ENCODE results near the gene IZUMO2. TPM values are rescaled to one million over a fixed set of nuclear protein-coding genes. Genes with fewer than 3 reads are reported as not detected.

The IZUMO2 gene
- not detected for total RNA-seq

- Histone ChIP-seq H3K27ac (no peak within 1 kb of the TSS), H3K4me3 (no peak within 1 kb of the TSS), H3K4me1 (replicated peaks in 1 of 2) (no peaks in the 10 kb centered on the region)
- in situ Hi-C loops (cut with MboI; ENCODE audit: low pct_unique_long_range_greater_than_20kb in 2 of 9, low sequenced_read_pairs in 9 of 9, unreplicated experiment in 9 of 9) = no loop called here
- WGBS, 10 experiments = 0 to 87% (median 80%) methylated on average over 1 to 17 of the region's 26 CpGs; no CpG with 5 or more reads in 5 of the 10 experiments
- ATAC-seq (replicated peaks in 6 of 8) = no peak
Measured at GRCh38 chr19:50162988-50163387, at the start of gene IZUMO2. TSS of gene IZUMO2 (minus strand) at chr19:50163281. CDS start at chr19:50163194, 87 bp downstream.

- 80 to 98% (median 93%) methylated on average over 2 to 15 of the region's 46 CpGs; no CpG with 5 or more reads in 4 of the 10 experiments for WGBS, 10 experiments
- no peak overlapping the region for H3K4me3 ChIP-seq
- peaks cover 0 to 7% of the 10 kb centered on the region in 2 donors for H3K4me1 ChIP-seq (replicated peaks in 1 of 2)
- no peak for ATAC-seq (replicated peaks in 6 of 8)
- no peak overlapping the region for H3K27ac ChIP-seq
- in situ Hi-C loops (cut with MboI; ENCODE audit: low pct_unique_long_range_greater_than_20kb in 2 of 9, low sequenced_read_pairs in 9 of 9, unreplicated experiment in 9 of 9) = no loop called here
Measured at GRCh38 chr19:50210425-50210824, 47.3 kb upstream of the IZUMO2 start.

GRCh38 chr19:50209131-50209530, 46.0 kb upstream of the IZUMO2 start:
- in situ Hi-C loops (cut with MboI; ENCODE audit: low pct_unique_long_range_greater_than_20kb in 2 of 9, low sequenced_read_pairs in 9 of 9, unreplicated experiment in 9 of 9) = no loop called here
- Histone ChIP-seq H3K4me3 (no peak overlapping the region), H3K4me1 (replicated peaks in 1 of 2) (no peaks in the 10 kb centered on the region), H3K27ac (no peak overlapping the region)
- no peak for ATAC-seq (replicated peaks in 6 of 8)
- WGBS, 10 experiments = 14 to 96% (median 74%) methylated on average over 1 to 5 of the region's 7 CpGs; no CpG with 5 or more reads in 3 of the 10 experiments

GRCh38 chr19:50207730-50208129, 44.6 kb upstream of the IZUMO2 start:
- no peak for ATAC-seq (replicated peaks in 6 of 8)
- Histone ChIP-seq H3K27ac (no peak overlapping the region), H3K4me3 (no peak overlapping the region), H3K4me1 (replicated peaks in 1 of 2) (no peaks in the 10 kb centered on the region)
- in situ Hi-C loops (cut with MboI; ENCODE audit: low pct_unique_long_range_greater_than_20kb in 2 of 9, low sequenced_read_pairs in 9 of 9, unreplicated experiment in 9 of 9) = no loop called here
- 0 to 79% (median 38%) methylated on average over 1 to 2 of the region's 2 CpGs; no CpG with 5 or more reads in 7 of the 10 experiments for WGBS, 10 experiments

- no peaks in the 10 kb centered on the region for H3K4me1 ChIP-seq (replicated peaks in 1 of 2)
- in situ Hi-C loops (cut with MboI; ENCODE audit: low pct_unique_long_range_greater_than_20kb in 2 of 9, low sequenced_read_pairs in 9 of 9, unreplicated experiment in 9 of 9) = no loop called here
- no CpG with 5 or more reads among the region's 6 CpGs for WGBS, 10 experiments
- ATAC-seq (replicated peaks in 6 of 8) = no peak
- H3K4me3 ChIP-seq = no peak overlapping the region
- H3K27ac ChIP-seq = no peak overlapping the region
Measured at GRCh38 chr19:50206191-50206590, 43.1 kb upstream of the IZUMO2 start.

GRCh38 chr19:50205681-50206138, 42.6 kb upstream of the IZUMO2 start:
- WGBS, 10 experiments = 65 to 100% methylated on average over 1 to 2 of the region's 12 CpGs; no CpG with 5 or more reads in 8 of the 10 experiments
- H3K4me1 ChIP-seq (replicated peaks in 1 of 2) = no peaks in the 10 kb centered on the region
- in situ Hi-C loops (cut with MboI; ENCODE audit: low pct_unique_long_range_greater_than_20kb in 2 of 9, low sequenced_read_pairs in 9 of 9, unreplicated experiment in 9 of 9) = no loop called here
- ATAC-seq (replicated peaks in 6 of 8) = no peak
- H3K27ac ChIP-seq = no peak overlapping the region
- H3K4me3 ChIP-seq = no peak overlapping the region

GRCh38 chr19:50204811-50205675, 42.0 kb upstream of the IZUMO2 start:
- in situ Hi-C loops (cut with MboI; ENCODE audit: low pct_unique_long_range_greater_than_20kb in 2 of 9, low sequenced_read_pairs in 9 of 9, unreplicated experiment in 9 of 9) = no loop called here
- H3K4me1 ChIP-seq (replicated peaks in 1 of 2) = no peaks in the 10 kb centered on the region
- ATAC-seq (replicated peaks in 6 of 8) = peak in 5 of 8 experiments; percentile 8 to 58 (median 41)
- no peak overlapping the region for H3K27ac ChIP-seq
- 14 to 81% (median 43%) methylated on average over 1 to 8 of the region's 49 CpGs; no CpG with 5 or more reads in 2 of the 10 experiments for WGBS, 10 experiments
- peak overlapping the region in 1 of 5 donors; percentile 13 for H3K4me3 ChIP-seq

GRCh38 chr19:50204081-50204428, 41.0 kb upstream of the IZUMO2 start:
- in situ Hi-C loops (cut with MboI; ENCODE audit: low pct_unique_long_range_greater_than_20kb in 2 of 9, low sequenced_read_pairs in 9 of 9, unreplicated experiment in 9 of 9) = no loop called here
- 0 to 100% (median 54%) methylated on average over 1 to 5 of the region's 7 CpGs; no CpG with 5 or more reads in 2 of the 10 experiments for WGBS, 10 experiments
- ATAC-seq (replicated peaks in 6 of 8) = no peak
- peak overlapping the region in 3 of 5 donors; percentile 37 to 86 (median 53) for H3K4me3 ChIP-seq
- no peaks in the 10 kb centered on the region for H3K4me1 ChIP-seq (replicated peaks in 1 of 2)
- no peak overlapping the region for H3K27ac ChIP-seq

GRCh38 chr19:50203281-50204080, 40.4 kb upstream of the IZUMO2 start, which contains the start of gene MYH14:
TSS of gene MYH14 (plus strand) at chr19:50203622. CDS start at chr19:50210366, 6,744 bp downstream.
- in situ Hi-C loops (cut with MboI; ENCODE audit: low pct_unique_long_range_greater_than_20kb in 2 of 9, low sequenced_read_pairs in 9 of 9, unreplicated experiment in 9 of 9) = no loop called here
- Histone ChIP-seq H3K4me3 (peak within 1 kb of the TSS in 3 of 5 donors; percentile 37 to 86 (median 53)), H3K4me1 (replicated peaks in 1 of 2) (no peaks in the 10 kb centered on the region), H3K27ac (no peak within 1 kb of the TSS)
- peak in 5 of 8 experiments; percentile 34 to 92 (median 91) for ATAC-seq (replicated peaks in 6 of 8)
- WGBS, 10 experiments = 0% methylated on average over 1 of the region's 78 CpGs; no CpG with 5 or more reads in 9 of the 10 experiments

- no peak for ATAC-seq (replicated peaks in 6 of 8)
- in situ Hi-C loops (cut with MboI; ENCODE audit: low pct_unique_long_range_greater_than_20kb in 2 of 9, low sequenced_read_pairs in 9 of 9, unreplicated experiment in 9 of 9) = no loop called here
- Histone ChIP-seq H3K4me3 (peak overlapping the region in 3 of 5 donors; percentile 37 to 86 (median 53)), H3K27ac (no peak overlapping the region), H3K4me1 (replicated peaks in 1 of 2) (no peaks in the 10 kb centered on the region)
- 8 to 76% (median 43%) methylated on average over 2 to 10 of the region's 18 CpGs; no CpG with 5 or more reads in 3 of the 10 experiments for WGBS, 10 experiments
Measured at GRCh38 chr19:50202962-50203280, 39.8 kb upstream of the IZUMO2 start.

GRCh38 chr19:50202386-50202785, 39.3 kb upstream of the IZUMO2 start:
- H3K4me3 ChIP-seq = no peak overlapping the region
- H3K27ac ChIP-seq = no peak overlapping the region
- ATAC-seq (replicated peaks in 6 of 8) = no peak
- whole genome bisulfite sequencing, 10 experiments = 0 to 83% (median 53%) methylated on average over 1 to 3 of the region's 3 CpGs; no CpG with 5 or more reads in 3 of the 10 experiments
- H3K4me1 ChIP-seq (replicated peaks in 1 of 2) = no peaks in the 10 kb centered on the region
- in situ Hi-C loops (cut with MboI; ENCODE audit: low pct_unique_long_range_greater_than_20kb in 2 of 9, low sequenced_read_pairs in 9 of 9, unreplicated experiment in 9 of 9) = no loop called here

- in situ Hi-C loops (cut with MboI; ENCODE audit: low pct_unique_long_range_greater_than_20kb in 2 of 9, low sequenced_read_pairs in 9 of 9, unreplicated experiment in 9 of 9) = no loop called here
- H3K4me3 ChIP-seq = no peak overlapping the region
- no peak for ATAC-seq (replicated peaks in 6 of 8)
- H3K4me1 ChIP-seq (replicated peaks in 1 of 2) = no peaks in the 10 kb centered on the region
- no peak overlapping the region for H3K27ac ChIP-seq
- 0 to 60% (median 28%) methylated on average over 2 to 5 of the region's 5 CpGs; no CpG with 5 or more reads in 3 of the 10 experiments for WGBS, 10 experiments
Measured at GRCh38 chr19:50199259-50199555, 36.1 kb upstream of the IZUMO2 start.
